Sigmoid colon (tissue), 3 donors: ENCODE measurements around the gene ASCL5.
A peak's percentile ranks its signal among the peaks of the same experiment; 100 is the strongest.

ENCODE experiments used
- POLR2A ChIP-seq, 2 donors: fragments of 450-650 bp; IDR thresholded peaks; one replicate each; pipeline ENCODE4 v1.6.1; 2016; ENCODE audit warnings: antibody characterized with exemption in 2 of 2, mild to moderate bottlenecking in 2 of 2, moderate library complexity in 2 of 2
- TF ChIP-seq, protein P1 (sequence below), 4 experiments: fragments of 450-650 bp in 3 of 4; fragments of 200-600 bp in 1 of 4; IDR thresholded peaks; one replicate each; pipeline ENCODE4 v1.5.1; 2016 to 2019; ENCODE audit warnings: antibody characterized with exemption in 4 of 4, mild to moderate bottlenecking in 3 of 4, moderate library complexity in 2 of 4

- TF ChIP-seq, protein P1, sequence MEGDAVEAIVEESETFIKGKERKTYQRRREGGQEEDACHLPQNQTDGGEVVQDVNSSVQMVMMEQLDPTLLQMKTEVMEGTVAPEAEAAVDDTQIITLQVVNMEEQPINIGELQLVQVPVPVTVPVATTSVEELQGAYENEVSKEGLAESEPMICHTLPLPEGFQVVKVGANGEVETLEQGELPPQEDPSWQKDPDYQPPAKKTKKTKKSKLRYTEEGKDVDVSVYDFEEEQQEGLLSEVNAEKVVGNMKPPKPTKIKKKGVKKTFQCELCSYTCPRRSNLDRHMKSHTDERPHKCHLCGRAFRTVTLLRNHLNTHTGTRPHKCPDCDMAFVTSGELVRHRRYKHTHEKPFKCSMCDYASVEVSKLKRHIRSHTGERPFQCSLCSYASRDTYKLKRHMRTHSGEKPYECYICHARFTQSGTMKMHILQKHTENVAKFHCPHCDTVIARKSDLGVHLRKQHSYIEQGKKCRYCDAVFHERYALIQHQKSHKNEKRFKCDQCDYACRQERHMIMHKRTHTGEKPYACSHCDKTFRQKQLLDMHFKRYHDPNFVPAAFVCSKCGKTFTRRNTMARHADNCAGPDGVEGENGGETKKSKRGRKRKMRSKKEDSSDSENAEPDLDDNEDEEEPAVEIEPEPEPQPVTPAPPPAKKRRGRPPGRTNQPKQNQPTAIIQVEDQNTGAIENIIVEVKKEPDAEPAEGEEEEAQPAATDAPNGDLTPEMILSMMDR (IDR thresholded peaks at IDR 0.05): peak in 2 of 4 experiments; percentile 16 to 46
- TF ChIP-seq POLR2A (IDR thresholded peaks at IDR 0.05): no peak
Observed at GRCh38 chr1:201085902-201086735, 40.9 kb downstream of the ASCL5 start.
